Ovary (tissue), 9 donors: Measurements from ENCODE around the gene ERRFI1. TPM values are rescaled to one million over a fixed set of nuclear protein-coding genes. Genes with fewer than 3 reads are reported as not detected.

Source experiments
- DNase-seq, 5 donors: peaks; one replicate each; pipeline ENCODE4 v3.0.0-alpha.2; 2019 to 2020
- H3K27ac ChIP-seq, 2 donors: fragments of 200-600 bp; one replicate each; pipeline versions ENCODE4 v1.5.1 to v1.8.0; 2019 to 2022
- H3K27me3 ChIP-seq: fragments of 200-600 bp; one replicate; pipeline ENCODE4 v1.8.0; 2022
- H3K36me3 ChIP-seq: fragments of 200-600 bp; sonication (generic); one replicate; pipeline ENCODE4 v1.5.1; 2019
- H3K4me1 ChIP-seq: one replicate; pipeline ENCODE4 v1.8.1; 2013; ENCODE audit warnings: mild to moderate bottlenecking, moderate library complexity; ENCODE audit not compliant: insufficient read depth
- H3K4me3 ChIP-seq: fragments of 200-600 bp; sonication (generic); one replicate; pipeline ENCODE4 v1.5.1; 2017
- H3K9me3 ChIP-seq, 2 donors: fragments of 200-600 bp in 1 of 2; sonication (generic) in 1 of 2; one replicate each; pipeline versions ENCODE4 v1.5.1 to v1.8.1; 2013 to 2019; ENCODE audit warnings: mild to moderate bottlenecking in 1 of 2, moderate library complexity in 1 of 2
- CTCF ChIP-seq, 3 donors: fragments of 450-650 bp in 2 of 3; fragments of 200-600 bp in 1 of 3; IDR thresholded peaks; one replicate each; pipeline versions ENCODE4 v1.5.1 to v1.8.0; 2016 to 2022; ENCODE audit warnings: antibody characterized with exemption in 3 of 3, mild to moderate bottlenecking in 1 of 3
- EP300 ChIP-seq: sonication (generic); formaldehyde crosslinking; IDR thresholded peaks from one replicate; pipeline ENCODE4 v1.6.1; 2017; ENCODE audit warnings: antibody characterized with exemption
- POLR2A ChIP-seq: fragments of 450-650 bp; IDR thresholded peaks from one replicate; pipeline ENCODE4 v1.6.1; 2017; ENCODE audit warnings: antibody characterized with exemption, mild to moderate bottlenecking, moderate library complexity
- WGBS, 3 donors: extraction: QIAGEN DNeasy Blood & Tissue Kit in 1 of 3; methylation state at CpG; one replicate each; pipeline versions ENCODE4 v1.1.5 to v1.1.7; 2013 to 2017; 5-methylcytosine and 5-hydroxymethylcytosine counted together
- intact Hi-C, 4 donors: fragments of 100-400 bp; cut with DNase I; formaldehyde crosslinking; loops; one replicate each; pipeline versions ENCODE4 v1.11.0 to v1.15.1; 2022 to 2023
- polyA plus RNA-seq, 2 donors: library from polyadenylated mRNA; stranded (reverse); fragments of 200-250 nt in 1 of 2; fragments of 350-450 nt in 1 of 2; fragmentation: Illumina TruSeq in 1 of 2; extraction: RNeasy Lipid Tissue Mini Kit (QIAGEN cat#74804) in 1 of 2; gene quantifications; one replicate each; pipeline ENCODE4 v1.2.3, GENCODE V29; 2013 to 2014
- total RNA-seq, 7 donors: library from RNA; depleted of rRNA in 2 of 7; stranded (reverse); fragments of >200 nt in 2 of 7; fragmentation: NEBNext Ultra II Directional in 3 of 7; extraction: Animal tissue kit (Norgen Biotek cat#: 25700) in 3 of 7; gene quantifications; one replicate each; pipeline versions ENCODE4 v1.1.0 to v1.2.4, GENCODE V29; 2016 to 2023
- donor health status: DM: no; HTN: no; CAD: no; lungs with moderate emphysema.
- donor health status: DM: no; HTN: no; CAD: no.
- donor health status: Bipolar disorder and iron deficiency.
- donor health status: DM: yes; HTN: yes; CAD: no.
- donor health status: DM: no; HTN: no; CAD: no.
- donor health status: DM: yes; HTN: yes; CAD: no.

Gene ERRFI1
- total and polyA plus RNA-seq, 9 donors, result 61.3 to 256 (median 109) TPM

- no peak for DNase-seq
- Histone ChIP-seq H3K9me3 (no peaks in the 10 kb centered on the region), H3K27me3 (no peaks in the 10 kb centered on the region), H3K4me1 (peaks cover 16% of the 10 kb centered on the region), H3K36me3 (no peaks in the 10 kb centered on the region), H3K27ac (no peak overlapping the region), H3K4me3 (no peak overlapping the region)
- TF ChIP-seq EP300 (no peak), CTCF (IDR thresholded peaks at IDR 0.05) (no peak), POLR2A (no peak)
- 26 to 42% (median 29%) methylated on average over 6 of the region's 6 CpGs for WGBS, 3 donors
- intact Hi-C loops, result loop anchor here in 1 of 4 donors (10.0 kb wide), 1 partner anchor 301 kb away; the partner anchor contains the start of gene SLC45A1
These were observed 12.3 kb downstream of the ERRFI1 start for GRCh38 chr1:8013800-8014199.

- intact Hi-C loops, result loop anchor here in 1 of 4 donors (10.0 kb wide), 1 partner anchor 301 kb away; the partner anchor contains the start of gene SLC45A1
- WGBS, 3 donors, result 81 to 89% (median 89%) methylated on average over 11 of the region's 11 CpGs
- no peak for DNase-seq
- TF ChIP-seq EP300, result no peak
- no peak for TF ChIP-seq POLR2A
- no peak for TF ChIP-seq CTCF (IDR thresholded peaks at IDR 0.05)
- H3K4me1 ChIP-seq, result peaks cover 14% of the 10 kb centered on the region
- H3K9me3 ChIP-seq, result no peaks in the 10 kb centered on the region
- H3K4me3 ChIP-seq, result no peak overlapping the region
- no peak overlapping the region for H3K27ac ChIP-seq
- H3K27me3 ChIP-seq, result no peaks in the 10 kb centered on the region
- no peaks in the 10 kb centered on the region for H3K36me3 ChIP-seq
These were observed 12.7 kb downstream of the ERRFI1 start for GRCh38 chr1:8013399-8013798.

GRCh38 chr1:8012955-8013354 is 13.2 kb downstream of the ERRFI1 start:
- Histone ChIP-seq H3K4me1 (peaks cover 14% of the 10 kb centered on the region), H3K27me3 (no peaks in the 10 kb centered on the region), H3K9me3 (no peaks in the 10 kb centered on the region), H3K36me3 (no peaks in the 10 kb centered on the region), H3K4me3 (no peak overlapping the region), H3K27ac (no peak overlapping the region)
- intact Hi-C loops, result loop anchor here in 1 of 4 donors (10.0 kb wide), 1 partner anchor 302 kb away; the partner anchor contains the start of gene SLC45A1
- no peak for DNase-seq
- 90 to 92% (median 92%) methylated on average over 4 of the region's 4 CpGs for whole genome bisulfite sequencing, 3 donors
- TF ChIP-seq CTCF (IDR thresholded peaks at IDR 0.05) (no peak), EP300 (no peak), POLR2A (no peak)

GRCh38 chr1:8011923-8012858 is 13.9 kb downstream of the ERRFI1 start:
- intact Hi-C loops, result loop anchor here in 1 of 4 donors (10.0 kb wide), 1 partner anchor 303 kb away; the partner anchor contains the start of gene SLC45A1
- H3K27ac ChIP-seq, result no peak overlapping the region
- 31 to 60% (median 48%) methylated on average over 7 of the region's 7 CpGs for WGBS, 3 donors
- H3K36me3 ChIP-seq, result no peaks in the 10 kb centered on the region
- no peak overlapping the region for H3K4me3 ChIP-seq
- no peaks in the 10 kb centered on the region for H3K27me3 ChIP-seq
- H3K4me1 ChIP-seq, result peaks cover 12% of the 10 kb centered on the region
- TF ChIP-seq POLR2A (no peak), EP300 (no peak), CTCF (IDR thresholded peaks at IDR 0.05) (no peak)
- no peaks in the 10 kb centered on the region for H3K9me3 ChIP-seq
- DNase-seq, result no peak
